BE2C (cell line): Measurements from ENCODE around the gene RAD23A.

ENCODE experiments used
- DNase-seq: peaks from one replicate; pipeline ENCODE4 v3.0.0-alpha.2; 2020
- H3K27me3 ChIP-seq: fragments of 250-450 bp; sonication (Bioruptor Pico); 2 replicates; pipeline ENCODE4 v1.5.1; 2020; ENCODE audit warnings: mild to moderate bottlenecking
- H3K36me3 ChIP-seq: fragments of 250-450 bp; sonication (Bioruptor Pico); 2 replicates; pipeline ENCODE4 v1.5.1; 2020; ENCODE audit warnings: mild to moderate bottlenecking
- H3K4me1 ChIP-seq: fragments of 250-450 bp; sonication (Bioruptor Pico); 2 replicates; pipeline ENCODE4 v1.5.1; 2020
- H3K4me3 ChIP-seq: 2 replicates; pipeline ENCODE4 v1.5.1; 2011; ENCODE audit warnings: low read depth, low read length
- H3K9me3 ChIP-seq: fragments of 250-450 bp; sonication (Bioruptor Pico); 2 replicates; pipeline ENCODE4 v1.5.1; 2020
- CTCF ChIP-seq: IDR thresholded peaks from 2 replicates; pipeline ENCODE4 v1.5.1; 2012; ENCODE audit warnings: mild to moderate bottlenecking, low read depth, low read length

Gene RAD23A

DNA sequence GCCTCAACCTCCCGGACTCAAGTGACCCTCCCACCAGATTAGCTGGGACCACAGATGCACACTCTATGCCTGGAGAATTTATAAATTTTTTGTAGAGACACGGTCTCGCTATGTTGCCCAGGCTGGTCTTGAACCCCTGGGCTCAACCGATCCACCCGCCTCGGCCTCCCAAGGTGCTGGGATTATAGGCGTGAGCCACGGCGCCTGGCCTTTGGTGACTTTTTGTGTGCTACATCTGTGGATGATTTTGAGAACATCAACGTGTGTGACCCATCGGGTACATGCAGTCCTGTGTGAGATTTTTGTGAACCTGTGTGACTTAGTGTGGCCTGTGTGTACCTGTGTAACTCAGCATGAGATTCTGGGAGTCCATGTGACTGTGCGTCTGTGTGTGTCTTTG, 41.1 kb downstream of the RAD23A start:
- H3K4me1 ChIP-seq, result no peaks in the 10 kb centered on the region; the same call in 1 of the 2 replicates
- H3K4me3 ChIP-seq, result no peak overlapping the region
- H3K36me3 ChIP-seq, result no peaks in the 10 kb centered on the region
- no peaks in the 10 kb centered on the region for H3K27me3 ChIP-seq
- no peaks in the 10 kb centered on the region for H3K9me3 ChIP-seq
- TF ChIP-seq CTCF, result no peak
- no peak for DNase-seq

DNA sequence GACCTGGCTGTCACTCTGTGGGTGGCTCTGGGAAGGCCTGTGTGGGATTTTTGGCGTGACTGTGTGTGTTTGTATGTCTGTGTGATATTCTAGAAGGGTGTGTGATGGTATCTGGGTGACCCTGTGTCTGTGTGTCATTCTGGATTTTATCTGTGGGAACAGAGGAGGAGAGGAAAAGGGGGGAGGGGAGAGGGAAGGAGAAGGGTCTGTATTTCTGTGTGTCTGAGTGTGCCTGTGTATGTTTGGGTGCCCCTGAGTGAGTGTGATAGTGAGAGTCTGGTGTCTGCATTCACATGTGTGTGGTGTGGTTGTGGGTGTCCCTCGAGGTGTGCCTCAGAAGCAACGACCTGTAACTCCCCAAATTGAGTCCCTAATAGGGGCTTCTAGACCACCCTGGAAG, 41.5 kb downstream of the RAD23A start:
- H3K27me3 ChIP-seq, result no peaks in the 10 kb centered on the region
- DNase-seq, result no peak
- H3K4me3 ChIP-seq, result no peak overlapping the region
- H3K36me3 ChIP-seq, result no peaks in the 10 kb centered on the region
- no peaks in the 10 kb centered on the region for H3K9me3 ChIP-seq
- no peaks in the 10 kb centered on the region; the same call in 1 of the 2 replicates for H3K4me1 ChIP-seq
- no peak for TF ChIP-seq CTCF

DNA sequence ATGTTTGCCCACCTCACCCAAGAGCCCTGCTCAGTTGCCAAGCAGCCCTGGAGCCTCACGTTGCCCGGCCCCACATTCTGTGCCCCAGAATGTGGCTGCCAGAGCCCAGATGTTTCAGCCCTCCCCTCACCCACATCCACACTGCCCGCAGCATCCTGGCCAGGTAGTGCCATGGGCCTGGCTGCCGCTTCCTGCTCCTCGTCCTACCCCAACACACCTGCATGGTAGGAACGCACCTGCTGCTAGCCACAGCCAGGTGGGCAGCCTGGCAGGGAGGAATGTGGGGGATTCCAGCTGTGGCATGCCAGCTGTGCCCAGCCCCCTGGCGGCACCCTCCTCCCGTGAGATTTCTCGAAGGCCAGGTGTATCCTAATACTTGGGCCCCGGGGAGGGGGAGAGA, 42.1 kb downstream of the RAD23A start:
- no peaks in the 10 kb centered on the region for H3K27me3 ChIP-seq
- H3K4me3 ChIP-seq, result no peak overlapping the region
- no peak for DNase-seq
- H3K9me3 ChIP-seq, result no peaks in the 10 kb centered on the region
- no peaks in the 10 kb centered on the region for H3K36me3 ChIP-seq
- no peak for TF ChIP-seq CTCF
- no peaks in the 10 kb centered on the region; the same call in 1 of the 2 replicates for H3K4me1 ChIP-seq

DNA sequence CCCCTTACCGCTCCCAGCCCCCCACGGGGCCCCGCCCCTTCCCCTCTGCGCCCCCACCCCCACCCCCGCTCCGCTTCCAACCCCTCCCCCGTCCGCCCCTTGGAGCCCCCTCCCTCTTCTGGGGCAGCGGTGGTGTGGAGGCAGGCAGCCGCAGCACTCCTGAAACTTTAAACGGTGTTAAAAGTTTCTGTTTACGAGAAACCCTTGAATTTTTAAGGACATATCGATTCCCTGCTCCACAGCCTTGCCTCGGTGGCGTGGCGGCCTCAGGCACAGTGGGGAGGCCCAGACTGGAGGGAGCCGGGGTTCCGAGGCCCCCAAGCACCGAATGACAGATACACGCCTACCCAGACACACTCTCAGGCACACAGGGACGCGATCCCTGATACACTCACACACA, 44.8 kb downstream of the RAD23A start:
- Histone ChIP-seq H3K36me3 (no peaks in the 10 kb centered on the region), H3K4me3 (no peak overlapping the region), H3K9me3 (no peaks in the 10 kb centered on the region), H3K27me3 (no peaks in the 10 kb centered on the region), H3K4me1 (no peaks in the 10 kb centered on the region; the same call in 1 of the 2 replicates)
- DNase-seq, result no peak
- TF ChIP-seq CTCF, result no peak

GRCh38 chr19:12990853-12991252, 45.2 kb downstream of the RAD23A start:
- Histone ChIP-seq H3K9me3 (no peaks in the 10 kb centered on the region), H3K4me1 (no peaks in the 10 kb centered on the region)
- DNase-seq, result no peak

GRCh38 chr19:12991296-12991695, 45.6 kb downstream of the RAD23A start:
- Histone ChIP-seq H3K4me1 (no peaks in the 10 kb centered on the region), H3K4me3 (no peak overlapping the region), H3K36me3 (no peaks in the 10 kb centered on the region), H3K9me3 (no peaks in the 10 kb centered on the region), H3K27me3 (no peaks in the 10 kb centered on the region)
- DNase-seq, result no peak
- TF ChIP-seq CTCF, result no peak

More at GRCh38 chr19:12990853-12991252, 45.2 kb downstream of the RAD23A start:
- no peaks in the 10 kb centered on the region for H3K36me3 ChIP-seq
- H3K27me3 ChIP-seq, result no peaks in the 10 kb centered on the region
- H3K4me3 ChIP-seq, result no peak overlapping the region
- TF ChIP-seq CTCF, result no peak
